ENCODE measurements around the gene APLN. TPM values are rescaled to one million over a fixed set of nuclear protein-coding genes. Genes with fewer than 3 reads are reported as not detected.

The APLN gene
- total RNA-seq, 1 experiment from 2014 or later: 8.5 TPM

DNA sequence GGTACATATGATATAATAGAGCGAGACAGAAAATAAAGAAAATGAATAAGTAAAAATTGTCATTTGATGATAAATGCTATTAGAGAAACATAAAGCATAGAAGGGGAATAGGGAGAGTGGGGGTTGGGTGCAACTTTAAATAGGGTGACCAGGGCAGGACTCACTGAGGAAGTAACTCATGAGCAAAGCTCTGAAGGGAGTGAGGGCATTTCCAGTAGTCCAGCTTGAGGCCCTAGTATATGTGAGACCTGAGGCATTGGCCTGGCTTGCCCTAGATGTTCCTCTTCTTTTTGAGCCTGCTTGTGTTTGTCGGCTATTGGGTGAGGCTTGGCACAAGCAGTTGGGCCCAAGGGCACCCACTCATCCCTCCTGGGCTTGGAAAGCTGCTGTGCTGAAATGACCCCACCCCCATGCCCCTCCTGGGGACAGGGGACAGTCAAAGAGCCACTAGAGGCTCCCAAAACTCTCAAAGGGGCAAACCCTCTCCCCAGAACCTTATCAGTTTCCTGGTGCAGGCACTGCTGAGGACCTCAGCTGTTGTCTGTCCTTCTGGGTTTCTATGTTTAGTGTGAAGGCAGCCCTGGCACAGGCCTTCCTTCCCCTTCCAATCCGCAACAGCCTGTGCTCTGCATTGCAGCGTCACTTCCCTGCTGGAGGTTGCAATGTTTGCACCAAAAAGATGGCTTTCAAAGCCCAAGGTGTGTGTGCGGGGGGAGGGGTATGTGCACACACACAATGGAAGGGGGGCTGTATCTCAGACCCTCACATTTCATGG lies 40.1 kb downstream of the APLN start:
- no peak for ATAC-seq
- Histone ChIP-seq H3K9me3 (ENCODE audit: low read length) (no peaks in the 10 kb centered on the region), H4K20me1 (ENCODE audit: low read length) (no peaks in the 10 kb centered on the region), H3K4me2 (ENCODE audit: low read length) (no peak overlapping the region), H3K4me1 (ENCODE audit: insufficient read depth, low read length) (no peaks in the 10 kb centered on the region), H3K79me2 (ENCODE audit: low read length) (no peaks in the 10 kb centered on the region), H3K27me3 (ENCODE audit: low read length) (no peaks in the 10 kb centered on the region), H2AFZ (ENCODE audit: low read length) (no peak overlapping the region), H3F3A (ENCODE audit: low read length, unreplicated experiment) (no peaks in the 10 kb centered on the region), H3K9ac (ENCODE audit: low read length) (no peak overlapping the region), H3K27ac (ENCODE audit: low read length) (no peak overlapping the region), H3K9me2 (replicated peaks; ENCODE audit: low read length) (no peaks in the 10 kb centered on the region), H3K36me3 (ENCODE audit: low read depth, low read length) (no peaks in the 10 kb centered on the region), H3K4me3 (ENCODE audit: low read length) (no peak overlapping the region)
- no TSS peak for BruUV-seq (replicated peaks)
- ChIA-PET CTCF (no interaction called here), POLR2A (ENCODE audit: unreplicated experiment) (no interaction called here)
- TF ChIP-seq CTCF (conservative IDR thresholded peaks at IDR 0.05; ENCODE audit: low read depth, low read length): no peak
- TF ChIP-seq EZH2 (IDR thresholded peaks at IDR 0.05; ENCODE audit: low read length, unreplicated experiment): no peak
- no peak for TF ChIP-seq EZH2phosphoT487 (IDR thresholded peaks at IDR 0.05; ENCODE audit: borderline replicate concordance, low read length)
- intact Hi-C loops (cut with micrococcal nuclease): no loop called here
- DNase-seq: no peak

DNA sequence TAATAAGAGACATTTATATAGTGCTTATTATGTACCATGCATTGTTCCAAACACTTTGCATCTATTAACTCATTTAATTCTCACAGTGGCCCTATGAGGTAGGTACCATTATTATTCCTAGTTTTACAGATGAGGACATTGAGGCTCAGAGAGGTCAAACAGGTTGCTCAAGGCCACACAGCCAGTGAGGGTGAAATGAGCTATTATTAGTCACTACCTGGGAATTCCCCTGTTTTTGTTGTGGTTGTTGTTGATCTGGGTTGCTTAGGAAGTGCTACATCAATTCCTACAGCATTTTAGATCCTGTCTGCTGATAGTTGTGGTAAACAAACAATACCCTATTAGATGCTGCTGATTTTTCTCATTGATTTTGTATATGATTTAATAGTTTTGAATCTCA lies 41.2 kb downstream of the APLN start:
- CTCF ChIA-PET: interaction anchor here (0.6 kb wide), 1 partner anchor 447 kb away, joined by 5 read pairs; no protein-coding TSS in a partner anchor
- TF ChIP-seq EZH2phosphoT487 (IDR thresholded peaks at IDR 0.05; ENCODE audit: borderline replicate concordance, low read length) (no peak), EZH2 (IDR thresholded peaks at IDR 0.05; ENCODE audit: low read length, unreplicated experiment) (no peak), CTCF (conservative IDR thresholded peaks at IDR 0.05; ENCODE audit: low read depth, low read length) (no peak)

GRCh38 chrX:129612396-129612795 lies 42.4 kb downstream of the APLN start:
- Histone ChIP-seq H2AFZ (ENCODE audit: low read length) (no peak overlapping the region), H3K79me2 (ENCODE audit: low read length) (no peaks in the 10 kb centered on the region), H3K4me3 (ENCODE audit: low read length) (no peak overlapping the region), H4K20me1 (ENCODE audit: low read length) (no peaks in the 10 kb centered on the region), H3K27ac (ENCODE audit: low read length) (no peak overlapping the region), H3K9me2 (replicated peaks; ENCODE audit: low read length) (no peaks in the 10 kb centered on the region), H3K9ac (ENCODE audit: low read length) (no peak overlapping the region), H3K27me3 (ENCODE audit: low read length) (no peaks in the 10 kb centered on the region), H3K4me1 (ENCODE audit: insufficient read depth, low read length) (no peaks in the 10 kb centered on the region), H3K36me3 (ENCODE audit: low read depth, low read length) (no peaks in the 10 kb centered on the region), H3F3A (ENCODE audit: low read length, unreplicated experiment) (no peaks in the 10 kb centered on the region), H3K4me2 (ENCODE audit: low read length) (no peak overlapping the region), H3K9me3 (ENCODE audit: low read length) (no peaks in the 10 kb centered on the region)
- CTCF ChIA-PET: no interaction called here
- POLR2A ChIA-PET (ENCODE audit: unreplicated experiment): no interaction called here
- no peak for TF ChIP-seq CTCF (conservative IDR thresholded peaks at IDR 0.05; ENCODE audit: low read depth, low read length)
- no peak for TF ChIP-seq EZH2 (IDR thresholded peaks at IDR 0.05; ENCODE audit: low read length, unreplicated experiment)
- no peak for TF ChIP-seq EZH2phosphoT487 (IDR thresholded peaks at IDR 0.05; ENCODE audit: borderline replicate concordance, low read length)
- BruUV-seq (replicated peaks): no TSS peak
- intact Hi-C loops (cut with micrococcal nuclease): no loop called here
- DNase-seq: no peak
- no peak for ATAC-seq

More for the DNA sequence above, 41.2 kb downstream of the APLN start:
- Histone ChIP-seq H3K27me3 (ENCODE audit: low read length) (no peaks in the 10 kb centered on the region), H3K36me3 (ENCODE audit: low read depth, low read length) (no peaks in the 10 kb centered on the region), H3K79me2 (ENCODE audit: low read length) (no peaks in the 10 kb centered on the region), H3K4me1 (ENCODE audit: insufficient read depth, low read length) (no peaks in the 10 kb centered on the region), H3K9me2 (replicated peaks; ENCODE audit: low read length) (no peaks in the 10 kb centered on the region), H3K27ac (ENCODE audit: low read length) (no peak overlapping the region), H3K4me2 (ENCODE audit: low read length) (no peak overlapping the region), H3F3A (ENCODE audit: low read length, unreplicated experiment) (no peaks in the 10 kb centered on the region), H3K4me3 (ENCODE audit: low read length) (no peak overlapping the region), H3K9me3 (ENCODE audit: low read length) (no peaks in the 10 kb centered on the region), H4K20me1 (ENCODE audit: low read length) (no peaks in the 10 kb centered on the region), H2AFZ (ENCODE audit: low read length) (no peak overlapping the region), H3K9ac (ENCODE audit: low read length) (no peak overlapping the region)
- intact Hi-C loops (cut with micrococcal nuclease): no loop called here
- ATAC-seq (no peak), DNase-seq (peak; percentile 23)
- POLR2A ChIA-PET (ENCODE audit: unreplicated experiment): no interaction called here
- BruUV-seq (replicated peaks): no TSS peak
